Stimulated activated memory B cell treated with anti-CD40 and anti-IgM and Interleukin-4, amounts not matched to agents 10 μg/mL and 1 μg/mL and 100 μg/mL, for 72 hours (primary cell): ENCODE measurements around the gene TSKU.
"Not testable (repeated sequence)": the region's sequence is repeated elsewhere in the genome, so short reads cannot be mapped to it uniquely, and the experiment has no call there.

Source experiments
- ATAC-seq: fragments of 150-1000 bp; cut with Tn5 transposase; 2 replicates; pipeline ENCODE4 v1.10.0; 2021
- H3K27ac Mint-ChIP-seq: one replicate; pipeline ENCODE4 v1.8.0; 2022; ENCODE audit warnings: mild to moderate bottlenecking, mixed read lengths
- H3K27me3 Mint-ChIP-seq: one replicate; pipeline ENCODE4 v1.8.0; 2022; ENCODE audit warnings: mixed read lengths
- H3K36me3 Mint-ChIP-seq: one replicate; pipeline ENCODE4 v1.8.0; 2022; ENCODE audit warnings: mixed read lengths
- H3K4me1 Mint-ChIP-seq: one replicate; pipeline ENCODE4 v1.8.0; 2022; ENCODE audit warnings: mixed read lengths
- H3K4me3 Mint-ChIP-seq: one replicate; pipeline ENCODE4 v1.8.0; 2022; ENCODE audit warnings: mild to moderate bottlenecking, moderate library complexity, mixed read lengths
- H3K9me3 Mint-ChIP-seq: one replicate; pipeline ENCODE4 v1.8.0; 2022; ENCODE audit warnings: mixed read lengths

TSKU gene

DNA sequence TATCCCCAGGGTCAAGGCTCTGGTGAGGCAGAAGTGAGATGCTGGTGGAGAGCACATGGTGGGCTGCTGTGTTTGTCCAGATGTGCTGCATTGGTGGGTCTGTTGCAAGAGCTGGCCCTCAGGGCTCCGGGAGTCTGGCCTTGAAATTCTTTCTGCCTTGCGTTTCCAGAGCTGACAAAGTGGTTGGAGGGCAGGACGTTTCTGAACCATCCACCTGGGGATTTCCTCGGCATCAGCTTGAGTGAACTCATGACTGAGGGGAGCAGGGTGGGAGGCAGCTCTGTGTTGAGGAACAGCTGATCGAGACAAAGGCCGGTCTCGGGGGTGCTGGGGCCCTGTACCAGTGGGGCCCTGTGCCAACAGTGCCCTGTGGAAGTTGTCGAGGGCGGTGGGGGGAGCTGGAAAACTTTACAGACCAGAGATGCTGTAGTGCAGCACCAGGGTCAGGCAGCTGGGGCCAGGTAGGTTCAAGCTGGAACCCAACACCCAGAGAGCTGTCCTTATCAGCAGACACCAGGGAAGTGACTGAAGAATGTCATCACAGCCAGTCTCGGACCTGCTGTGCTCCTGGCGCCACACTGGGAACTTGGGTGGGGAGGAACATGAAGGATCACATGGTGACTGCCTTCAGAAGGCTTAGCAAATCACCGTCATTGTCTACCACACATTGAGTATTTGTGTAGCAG is 4.9 kb downstream of the TSKU start:
- H3K27me3 Mint-ChIP-seq: peaks cover 33% of the 10 kb centered on the region
- H3K9me3 Mint-ChIP-seq: no peaks in the 10 kb centered on the region
- no peak for ATAC-seq
- peaks cover under 1% of the 10 kb centered on the region for H3K4me1 Mint-ChIP-seq
- no peak overlapping the region for H3K27ac Mint-ChIP-seq
- H3K36me3 Mint-ChIP-seq: no peaks in the 10 kb centered on the region
- no peak overlapping the region for H3K4me3 Mint-ChIP-seq

GRCh38 chr11:76788661-76789442 is 5.7 kb downstream of the TSKU start:
- Mint-ChIP-seq H3K4me1 (no peaks in the 10 kb centered on the region), H3K9me3 (no peaks in the 10 kb centered on the region), H3K27me3 (peaks cover 32% of the 10 kb centered on the region), H3K27ac (no peak overlapping the region), H3K36me3 (no peaks in the 10 kb centered on the region), H3K4me3 (no peak overlapping the region)
- no peak for ATAC-seq

DNA sequence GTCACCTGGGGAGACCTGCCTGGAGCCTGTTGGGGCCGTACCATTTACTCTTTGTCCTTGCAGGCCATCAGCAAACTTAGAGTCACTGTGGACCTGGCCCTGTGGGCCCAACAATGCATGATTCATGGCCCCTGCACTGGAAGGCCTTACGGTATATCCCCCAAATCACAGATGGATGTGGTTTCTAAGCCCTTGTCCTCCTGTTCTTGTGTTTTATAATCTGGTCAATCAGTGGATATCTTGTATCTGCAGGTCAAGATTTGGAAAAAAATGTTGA is 6.2 kb downstream of the TSKU start:
- no peaks in the 10 kb centered on the region for H3K9me3 Mint-ChIP-seq
- ATAC-seq: no peak
- no peaks in the 10 kb centered on the region for H3K36me3 Mint-ChIP-seq
- H3K4me3 Mint-ChIP-seq: no peak overlapping the region
- H3K27ac Mint-ChIP-seq: no peak overlapping the region
- peaks cover 32% of the 10 kb centered on the region for H3K27me3 Mint-ChIP-seq
- H3K4me1 Mint-ChIP-seq: no peaks in the 10 kb centered on the region

DNA sequence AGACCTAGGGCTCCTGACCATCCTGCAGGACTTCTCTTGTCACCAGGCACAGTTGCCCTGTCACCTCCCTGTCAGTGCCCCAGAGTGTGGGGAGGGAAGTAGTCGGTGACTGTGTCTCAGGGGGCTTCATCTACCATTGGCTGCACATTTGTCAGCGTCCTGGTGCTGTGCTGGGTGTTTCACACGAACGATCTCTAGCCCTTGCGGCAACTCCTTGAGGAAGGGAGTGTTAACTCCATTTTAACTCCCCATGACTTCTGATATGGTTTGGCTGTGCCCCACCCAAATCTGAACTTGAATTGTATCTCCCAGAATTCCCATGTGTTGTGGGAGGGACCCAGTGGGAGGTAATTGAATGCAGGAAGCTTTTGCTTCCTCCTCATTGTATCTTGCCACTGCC is 7.1 kb downstream of the TSKU start:
- no peak overlapping the region for H3K27ac Mint-ChIP-seq

GRCh38 chr11:76791002-76791770 is 8.0 kb downstream of the TSKU start:
- not testable (repeated sequence) for H3K4me1 Mint-ChIP-seq, H3K36me3 Mint-ChIP-seq, H3K27ac Mint-ChIP-seq, ATAC-seq, H3K9me3 Mint-ChIP-seq, H3K4me3 Mint-ChIP-seq
- H3K27me3 Mint-ChIP-seq: peaks cover 15% of the 10 kb centered on the region

More for the DNA sequence above, 7.1 kb downstream of the TSKU start:
- H3K27me3 Mint-ChIP-seq: peaks cover 24% of the 10 kb centered on the region
- H3K4me1 Mint-ChIP-seq: no peaks in the 10 kb centered on the region
- ATAC-seq: no peak
- no peaks in the 10 kb centered on the region for H3K36me3 Mint-ChIP-seq
- H3K9me3 Mint-ChIP-seq: no peaks in the 10 kb centered on the region
- no peak overlapping the region for H3K4me3 Mint-ChIP-seq

DNA sequence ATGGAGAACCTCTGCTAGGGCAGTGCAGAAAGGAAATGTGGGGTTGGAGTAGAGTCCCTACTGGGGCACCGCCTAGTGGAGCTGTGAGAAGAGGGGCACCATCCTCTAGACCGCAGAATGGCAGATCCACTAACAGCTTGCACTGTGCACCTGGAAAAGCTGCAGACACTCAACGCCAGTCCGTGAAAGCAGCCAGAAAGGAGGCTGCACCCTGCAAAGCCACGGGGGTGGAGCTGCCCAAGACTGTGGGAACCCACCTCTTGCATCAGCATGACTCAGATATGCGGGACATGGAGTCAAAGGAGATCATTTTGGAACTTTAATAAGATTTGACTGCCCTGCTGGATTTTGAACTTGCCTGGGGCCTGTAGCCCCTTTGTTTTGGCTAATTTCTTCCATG is 8.7 kb downstream of the TSKU start:
- no peak overlapping the region for H3K4me3 Mint-ChIP-seq
- H3K36me3 Mint-ChIP-seq: no peaks in the 10 kb centered on the region
- no peaks in the 10 kb centered on the region for H3K9me3 Mint-ChIP-seq
- ATAC-seq: no peak
- peaks cover 8% of the 10 kb centered on the region for H3K27me3 Mint-ChIP-seq
- no peak overlapping the region for H3K27ac Mint-ChIP-seq
- H3K4me1 Mint-ChIP-seq: no peaks in the 10 kb centered on the region

- Mint-ChIP-seq H3K9me3 (no peaks in the 10 kb centered on the region), H3K4me1 (no peaks in the 10 kb centered on the region), H3K36me3 (no peaks in the 10 kb centered on the region)
Observed at GRCh38 chr11:76792505-76793264, 9.5 kb downstream of the TSKU start.

DNA sequence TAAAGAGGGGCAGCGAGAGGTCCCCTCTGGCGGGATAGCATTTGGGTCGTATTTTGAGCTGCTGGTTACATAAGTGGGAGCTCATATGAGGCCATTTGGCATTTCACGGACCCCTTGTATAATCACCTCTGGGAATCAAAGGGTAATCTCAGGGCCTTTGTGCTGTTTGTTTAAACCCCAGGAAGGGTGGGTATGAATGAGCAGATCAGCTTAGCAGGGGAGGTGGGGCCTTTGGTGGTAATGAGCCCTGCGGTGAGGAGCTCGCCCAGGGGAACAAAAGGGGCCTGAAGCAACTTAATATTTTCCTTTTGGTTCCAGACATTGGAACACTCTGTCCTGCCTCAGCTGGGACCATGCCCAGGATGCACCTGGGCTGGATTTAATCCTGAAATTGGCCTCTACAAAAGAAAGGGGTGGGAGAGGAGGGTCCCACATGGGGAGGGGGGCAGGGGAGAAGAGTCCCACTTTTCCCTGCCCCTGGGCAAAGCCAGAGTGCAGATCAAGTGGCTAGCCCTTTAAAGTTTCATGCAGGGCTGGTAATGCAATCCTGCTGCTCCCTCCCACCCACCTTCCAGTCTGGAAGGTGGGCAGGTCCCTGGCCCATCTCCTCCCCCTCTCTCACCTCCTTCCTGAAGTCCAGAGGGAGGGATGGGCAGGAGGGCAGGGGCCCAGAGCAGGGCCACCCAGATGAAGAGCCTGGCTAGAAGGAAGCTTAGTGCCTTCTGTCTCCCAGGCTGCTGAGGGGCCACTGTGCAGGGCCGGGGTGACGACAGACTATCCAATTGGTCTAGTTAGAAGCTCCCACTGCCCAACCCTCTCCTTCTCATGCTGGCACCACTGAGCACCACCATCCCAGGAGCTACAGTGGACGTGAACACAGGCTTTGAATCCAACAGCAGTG is 10.5 kb downstream of the TSKU start:
- Mint-ChIP-seq H3K27ac (no peak overlapping the region), H3K4me1 (peaks cover under 1% of the 10 kb centered on the region), H3K4me3 (no peak overlapping the region), H3K27me3 (no peaks in the 10 kb centered on the region), H3K36me3 (no peaks in the 10 kb centered on the region), H3K9me3 (no peaks in the 10 kb centered on the region)
- no peak for ATAC-seq

More at GRCh38 chr11:76792505-76793264, 9.5 kb downstream of the TSKU start:
- no peak for ATAC-seq
- Mint-ChIP-seq H3K4me3 (no peak overlapping the region), H3K27ac (no peak overlapping the region), H3K27me3 (no peaks in the 10 kb centered on the region)

DNA sequence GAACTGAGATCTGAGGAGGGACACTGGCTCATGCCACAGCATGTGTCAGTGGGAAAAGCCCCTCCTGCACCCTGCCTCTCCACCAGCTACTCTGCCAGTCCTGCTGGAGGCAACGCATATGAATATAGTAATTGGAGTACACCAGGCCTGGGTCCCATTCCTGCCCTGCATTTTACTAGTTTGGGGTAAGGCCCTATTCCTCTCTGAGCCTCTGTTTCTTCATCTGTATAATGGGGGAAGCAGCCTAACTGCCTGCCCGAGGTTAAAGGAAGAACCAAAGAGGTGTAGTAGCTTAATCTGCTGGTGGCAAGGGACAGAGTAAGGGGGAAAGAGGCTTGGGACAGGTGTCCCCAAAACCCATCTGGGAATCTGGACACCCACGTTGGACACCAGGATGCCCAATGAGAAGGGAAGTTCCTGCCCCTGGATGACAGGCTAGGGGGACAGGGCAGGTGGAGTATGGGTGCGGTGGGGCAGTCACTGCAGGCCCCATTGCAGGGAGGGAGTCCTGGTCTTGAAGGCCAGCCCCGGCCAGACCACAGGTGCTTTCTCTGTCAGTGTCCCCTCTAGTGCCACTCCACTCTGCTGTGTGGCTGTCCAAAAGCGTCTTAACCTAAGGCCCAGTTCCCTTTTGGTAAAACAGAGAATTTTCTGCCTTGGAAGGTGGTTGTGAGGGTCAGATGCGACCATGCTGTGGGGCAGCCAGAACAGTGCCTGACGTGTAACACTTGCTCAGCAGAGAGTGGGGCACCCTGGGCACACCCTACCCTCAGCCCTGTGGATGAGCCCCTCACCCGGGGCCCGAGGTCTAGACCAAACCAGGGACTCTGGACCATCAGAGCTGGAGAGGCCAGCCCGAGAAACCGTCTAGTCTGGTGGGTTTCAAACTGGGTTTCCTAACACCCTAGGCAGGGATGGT is 11.5 kb downstream of the TSKU start:
- H3K4me3 Mint-ChIP-seq: no peak overlapping the region
- no peaks in the 10 kb centered on the region for H3K36me3 Mint-ChIP-seq
- H3K27me3 Mint-ChIP-seq: peaks cover 3% of the 10 kb centered on the region
- no peak overlapping the region for H3K27ac Mint-ChIP-seq
- H3K9me3 Mint-ChIP-seq: no peaks in the 10 kb centered on the region
- ATAC-seq: no peak
- H3K4me1 Mint-ChIP-seq: peaks cover 10% of the 10 kb centered on the region

- H3K27me3 Mint-ChIP-seq: peaks cover 11% of the 10 kb centered on the region
- no peak overlapping the region for H3K27ac Mint-ChIP-seq
Observed at GRCh38 chr11:76795290-76795935, 12.3 kb downstream of the TSKU start.

GRCh38 chr11:76795936-76796441 is 12.8 kb downstream of the TSKU start:
- no peak overlapping the region for H3K27ac Mint-ChIP-seq
- no peak overlapping the region for H3K4me3 Mint-ChIP-seq
- H3K36me3 Mint-ChIP-seq: no peaks in the 10 kb centered on the region
- peaks cover 16% of the 10 kb centered on the region for H3K4me1 Mint-ChIP-seq
- H3K9me3 Mint-ChIP-seq: no peaks in the 10 kb centered on the region
- peaks cover 14% of the 10 kb centered on the region for H3K27me3 Mint-ChIP-seq
- ATAC-seq: no peak

More at GRCh38 chr11:76795290-76795935, 12.3 kb downstream of the TSKU start:
- Mint-ChIP-seq H3K36me3 (no peaks in the 10 kb centered on the region), H3K4me1 (peaks cover 16% of the 10 kb centered on the region), H3K9me3 (no peaks in the 10 kb centered on the region), H3K4me3 (no peak overlapping the region)
- no peak for ATAC-seq

DNA sequence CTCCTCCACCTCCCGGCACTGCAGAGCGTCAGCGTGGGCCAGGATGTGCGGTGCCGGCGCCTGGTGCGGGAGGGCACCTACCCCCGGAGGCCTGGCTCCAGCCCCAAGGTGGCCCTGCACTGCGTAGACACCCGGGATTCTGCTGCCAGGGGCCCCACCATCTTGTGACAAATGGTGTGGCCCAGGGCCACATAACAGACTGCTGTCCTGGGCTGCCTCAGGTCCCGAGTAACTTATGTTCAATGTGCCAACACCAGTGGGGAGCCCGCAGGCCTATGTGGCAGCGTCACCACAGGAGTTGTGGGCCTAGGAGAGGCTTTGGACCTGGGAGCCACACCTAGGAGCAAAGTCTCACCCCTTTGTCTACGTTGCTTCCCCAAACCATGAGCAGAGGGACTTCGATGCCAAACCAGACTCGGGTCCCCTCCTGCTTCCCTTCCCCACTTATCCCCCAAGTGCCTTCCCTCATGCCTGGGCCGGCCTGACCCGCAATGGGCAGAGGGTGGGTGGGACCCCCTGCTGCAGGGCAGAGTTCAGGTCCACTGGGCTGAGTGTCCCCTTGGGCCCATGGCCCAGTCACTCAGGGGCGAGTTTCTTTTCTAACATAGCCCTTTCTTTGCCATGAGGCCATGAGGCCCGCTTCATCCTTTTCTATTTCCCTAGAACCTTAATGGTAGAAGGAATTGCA is 13.5 kb downstream of the TSKU start:
- Mint-ChIP-seq H3K9me3 (no peaks in the 10 kb centered on the region), H3K36me3 (no peaks in the 10 kb centered on the region), H3K27me3 (peaks cover 14% of the 10 kb centered on the region), H3K4me3 (no peak overlapping the region), H3K4me1 (peaks cover 16% of the 10 kb centered on the region), H3K27ac (no peak overlapping the region)
- ATAC-seq: no peak
